GM18951 (cell line): Measurements from ENCODE around the gene FOXP4.

Experiments
- POLR2A ChIP-seq: IDR thresholded peaks from 4 replicates; pipeline ENCODE4 v1.6.1; 2011; ENCODE audit warnings: mild to moderate bottlenecking; ENCODE audit not compliant: insufficient read length, insufficient read depth; ENCODE audit errors: extremely low read depth
- in situ Hi-C: fragments of 300-500 bp; cut with MboI; formaldehyde crosslinking; loops from one replicate; pipeline ENCODE4 v1.12.0; 2022; ENCODE audit warnings: low sequenced_read_pairs, mixed read lengths, inconsistent platforms; ENCODE audit not compliant: unreplicated experiment

The FOXP4 gene

GRCh38 chr6:41558033-41558807 is 12.0 kb downstream of the FOXP4 start:
- no peak for TF ChIP-seq POLR2A
- in situ Hi-C loops = no loop called here

- no peak for TF ChIP-seq POLR2A
- in situ Hi-C loops = no loop called here
Observed at GRCh38 chr6:41559655-41560427, 13.7 kb downstream of the FOXP4 start.

GRCh38 chr6:41560431-41561192 is 14.4 kb downstream of the FOXP4 start:
- in situ Hi-C loops = no loop called here

GRCh38 chr6:41561416-41561815 is 15.2 kb downstream of the FOXP4 start:
- in situ Hi-C loops = no loop called here
- no peak for TF ChIP-seq POLR2A

More at GRCh38 chr6:41560431-41561192, 14.4 kb downstream of the FOXP4 start:
- TF ChIP-seq POLR2A = peak; percentile 33

- TF ChIP-seq POLR2A = no peak
Observed at GRCh38 chr6:41561931-41562911, 16.0 kb downstream of the FOXP4 start.

GRCh38 chr6:41563060-41563776 is 17.0 kb downstream of the FOXP4 start:
- TF ChIP-seq POLR2A = no peak
- in situ Hi-C loops = no loop called here

More at GRCh38 chr6:41561931-41562911, 16.0 kb downstream of the FOXP4 start:
- in situ Hi-C loops = no loop called here

- in situ Hi-C loops = no loop called here
- TF ChIP-seq POLR2A = no peak
Observed at GRCh38 chr6:41564448-41565142, 18.4 kb downstream of the FOXP4 start.

GRCh38 chr6:41565701-41566100 is 19.5 kb downstream of the FOXP4 start:
- no peak for TF ChIP-seq POLR2A
- in situ Hi-C loops = no loop called here

- no peak for TF ChIP-seq POLR2A
- in situ Hi-C loops = no loop called here
Observed at GRCh38 chr6:41566961-41567360, 20.8 kb downstream of the FOXP4 start.

- TF ChIP-seq POLR2A = no peak
- in situ Hi-C loops = no loop called here
Observed at GRCh38 chr6:41567684-41568083, 21.5 kb downstream of the FOXP4 start.

GRCh38 chr6:41568202-41568584 is 22.0 kb downstream of the FOXP4 start:
- in situ Hi-C loops = no loop called here
- TF ChIP-seq POLR2A = no peak
